GM19238 (cell line): ENCODE measurements around the gene MVP.
A peak's percentile ranks its signal among the peaks of the same experiment; 100 is the strongest.
"Not testable (repeated sequence)": the region's sequence is repeated elsewhere in the genome, so short reads cannot be mapped to it uniquely, and the experiment has no call there.

Source experiments
- DNase-seq: peaks from one replicate; pipeline ENCODE4 v3.0.0; 2011; ENCODE audit warnings: low spot score; ENCODE audit not compliant: insufficient read length

MVP gene

DNA sequence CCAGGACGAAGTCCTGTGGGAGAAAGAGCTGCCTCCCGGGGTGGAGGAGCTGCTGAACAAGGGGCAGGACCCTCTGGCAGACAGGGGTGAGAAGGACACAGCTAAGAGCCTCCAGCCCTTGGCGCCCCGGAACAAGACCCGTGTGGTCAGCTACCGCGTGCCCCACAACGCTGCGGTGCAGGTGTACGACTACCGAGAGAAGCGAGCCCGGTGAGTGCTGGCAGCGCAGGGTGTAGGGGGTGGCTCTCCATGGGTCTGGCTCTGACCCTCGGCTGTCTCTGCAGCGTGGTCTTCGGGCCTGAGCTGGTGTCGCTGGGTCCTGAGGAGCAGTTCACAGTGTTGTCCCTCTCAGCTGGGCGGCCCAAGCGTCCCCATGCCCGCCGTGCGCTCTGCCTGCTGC lies 21.4 kb downstream of the MVP start:
- DNase-seq: no peak

DNA sequence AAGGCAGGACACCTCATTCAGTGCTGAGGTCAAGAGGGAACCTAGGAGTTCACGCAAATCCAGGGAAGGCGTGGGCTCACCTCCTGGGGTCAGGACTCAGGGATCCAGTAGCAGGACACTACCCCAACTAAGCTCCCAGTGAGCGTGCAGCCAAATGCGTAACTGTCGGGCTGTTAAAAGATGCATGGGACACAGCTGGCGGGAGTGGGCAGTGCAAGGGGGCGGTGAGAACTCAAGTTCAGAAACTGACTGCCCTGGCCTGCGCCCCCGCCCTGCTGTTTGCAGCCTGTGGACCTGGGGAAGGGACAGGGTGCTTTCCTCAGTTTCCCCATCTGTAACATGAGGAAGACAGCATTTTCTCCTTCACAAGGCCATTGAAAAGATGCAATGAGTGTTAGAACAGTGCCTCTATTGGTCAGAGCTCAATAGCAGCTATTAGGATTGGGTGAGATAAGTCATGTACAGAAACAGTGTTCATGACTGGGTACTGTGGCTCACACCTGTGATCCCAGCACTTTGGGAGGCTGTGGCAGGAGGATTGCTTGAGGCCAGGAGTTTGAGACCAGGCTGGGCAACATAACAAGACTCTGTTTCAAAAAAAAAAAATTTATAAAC lies 22.6 kb downstream of the MVP start:
- no peak for DNase-seq

DNA sequence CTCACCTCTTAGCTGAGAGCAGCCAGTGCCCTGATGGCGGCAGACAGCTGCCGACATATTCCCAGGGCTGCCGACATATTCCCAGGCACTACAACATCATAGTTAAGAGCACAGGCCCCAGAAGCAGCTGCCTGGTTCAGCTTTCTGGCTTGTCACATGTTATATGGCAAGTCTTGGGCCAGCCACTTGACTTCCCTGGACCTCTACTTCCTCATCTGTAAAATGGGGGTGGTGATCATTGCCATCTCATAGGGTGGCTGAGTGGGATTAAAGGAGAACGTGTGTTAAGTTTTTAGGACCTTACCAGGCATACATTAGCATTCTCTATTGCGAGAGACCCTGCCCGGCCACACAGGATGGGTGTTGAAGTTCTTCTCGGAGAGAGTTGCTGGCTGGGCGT lies 23.7 kb downstream of the MVP start:
- DNase-seq: no peak

DNA sequence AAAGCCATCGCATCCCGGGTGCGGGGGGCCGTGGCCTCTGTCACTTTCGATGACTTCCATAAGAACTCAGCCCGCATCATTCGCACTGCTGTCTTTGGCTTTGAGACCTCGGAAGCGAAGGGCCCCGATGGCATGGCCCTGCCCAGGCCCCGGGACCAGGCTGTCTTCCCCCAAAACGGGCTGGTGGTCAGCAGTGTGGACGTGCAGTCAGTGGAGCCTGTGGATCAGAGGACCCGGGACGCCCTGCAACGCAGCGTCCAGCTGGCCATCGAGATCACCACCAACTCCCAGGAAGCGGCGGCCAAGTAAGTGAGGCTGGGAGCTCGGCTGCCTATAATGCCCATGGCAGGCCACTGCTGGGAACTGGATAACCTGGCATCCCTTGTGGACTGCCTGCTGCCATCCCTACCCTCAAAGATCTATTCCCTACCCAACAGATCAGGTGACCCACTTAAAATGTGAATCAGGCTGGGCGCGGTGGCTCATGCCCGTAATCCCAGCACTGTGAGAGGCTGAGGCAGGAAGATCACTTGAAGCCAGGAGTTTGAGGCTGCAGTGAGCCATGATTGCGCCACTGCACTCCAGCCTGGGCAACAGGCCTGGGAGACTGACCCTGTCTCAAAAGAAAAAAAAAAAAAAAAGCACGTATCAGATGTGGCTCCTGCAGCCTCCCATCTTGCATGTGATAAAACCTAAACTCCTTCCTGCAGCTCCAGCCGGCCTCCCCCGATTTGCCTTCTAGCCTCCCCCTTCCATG lies 24.5 kb downstream of the MVP start:
- no peak for DNase-seq

DNA sequence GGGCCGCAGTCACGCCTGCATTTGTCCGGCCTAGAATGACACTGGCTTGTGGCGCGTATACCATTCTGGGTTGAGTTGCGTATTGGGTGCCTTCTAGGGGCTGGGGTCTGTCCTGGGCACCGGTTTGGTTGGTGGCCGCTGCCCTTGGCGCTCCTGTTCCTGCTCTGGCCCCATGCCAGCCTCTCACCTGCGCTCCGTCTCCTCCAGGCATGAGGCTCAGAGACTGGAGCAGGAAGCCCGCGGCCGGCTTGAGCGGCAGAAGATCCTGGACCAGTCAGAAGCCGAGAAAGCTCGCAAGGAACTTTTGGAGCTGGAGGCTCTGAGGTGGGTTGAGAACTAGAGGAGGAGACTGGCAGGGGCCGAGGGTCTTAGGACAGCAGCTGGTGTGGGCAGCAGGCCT lies 25.4 kb downstream of the MVP start:
- DNase-seq: no peak

DNA sequence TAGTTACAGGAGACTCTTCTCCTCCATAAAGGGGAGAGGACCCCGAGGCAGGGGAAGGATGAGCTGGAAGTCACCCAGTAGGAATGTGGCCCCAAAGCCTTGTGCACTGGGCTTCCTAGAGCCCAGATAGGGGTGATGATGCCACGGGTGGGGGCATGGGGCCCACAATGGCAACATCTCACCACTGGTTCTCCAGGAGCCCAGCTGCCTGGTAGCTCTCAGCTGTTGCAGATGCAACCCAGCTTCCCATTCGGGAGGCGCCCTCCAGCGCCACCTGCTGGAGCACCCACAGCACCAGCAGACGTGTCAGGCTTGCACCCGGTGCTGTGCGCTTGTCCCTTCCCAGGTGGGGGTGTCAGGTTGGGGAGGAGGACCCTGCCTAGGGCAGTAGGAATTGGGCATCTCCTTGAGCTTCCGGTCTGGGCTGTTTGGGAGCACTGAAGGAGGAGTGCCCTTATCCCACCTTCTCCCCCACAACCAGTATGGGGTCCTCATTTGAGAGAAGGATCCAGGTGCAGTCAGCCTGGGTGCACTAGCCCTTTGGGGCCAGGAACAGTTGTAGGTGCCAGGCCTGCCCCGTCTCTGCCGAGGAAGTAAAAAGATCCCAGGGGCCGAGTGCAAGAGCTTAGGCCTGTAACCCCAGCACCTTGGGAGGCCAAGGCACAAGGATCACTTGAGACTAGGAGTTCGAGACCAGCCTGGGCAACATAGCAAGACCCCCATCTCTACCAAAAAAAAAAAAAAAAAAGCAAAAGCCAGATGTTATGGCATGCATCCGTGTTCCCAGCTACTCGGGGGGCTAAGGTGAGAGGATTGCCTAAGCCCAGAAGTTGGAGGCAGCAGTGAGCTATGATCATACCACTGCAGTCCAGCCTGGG lies 28.4 kb downstream of the MVP start:
- DNase-seq: peak; percentile 77

DNA sequence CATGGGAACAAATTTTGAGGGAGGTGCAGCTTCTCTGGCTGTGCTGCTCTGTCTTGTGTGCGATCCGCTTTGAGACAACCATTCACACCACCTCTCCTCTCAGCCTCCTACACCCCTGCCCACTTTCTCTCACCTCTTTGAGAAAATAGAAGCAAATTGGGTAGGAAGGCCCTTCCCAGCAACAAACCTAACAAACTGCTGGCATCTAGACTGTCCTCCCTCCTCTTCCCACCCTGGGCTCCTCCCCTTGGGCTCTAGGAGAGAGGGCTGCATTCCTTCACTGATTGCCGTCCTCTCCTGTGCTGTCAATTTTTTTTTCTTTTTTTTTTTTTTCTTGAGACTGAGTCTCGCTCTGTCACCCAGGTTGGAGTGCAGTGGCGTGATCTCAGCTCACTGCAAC lies 29.2 kb downstream of the MVP start:
- DNase-seq: no peak

DNA sequence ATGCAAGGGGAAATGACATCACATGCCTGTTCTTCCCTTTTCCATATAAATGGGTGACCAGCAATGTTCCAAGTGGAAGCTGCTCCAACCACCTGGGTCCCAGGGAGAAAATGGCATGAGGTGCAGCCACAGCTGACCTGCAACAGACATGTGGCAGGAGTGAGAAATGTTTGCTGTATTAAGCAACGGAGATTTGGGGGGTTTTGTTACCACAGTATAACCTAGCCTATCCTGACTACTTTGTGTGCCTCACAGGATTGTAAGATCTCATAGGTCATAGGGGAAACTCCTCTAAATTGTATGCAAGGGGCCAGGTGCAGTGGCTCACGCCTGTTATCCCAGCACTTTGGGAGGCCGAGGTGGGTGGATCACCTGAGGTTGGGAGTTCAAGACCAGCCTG lies 30.7 kb downstream of the MVP start:
- DNase-seq: no peak

DNA sequence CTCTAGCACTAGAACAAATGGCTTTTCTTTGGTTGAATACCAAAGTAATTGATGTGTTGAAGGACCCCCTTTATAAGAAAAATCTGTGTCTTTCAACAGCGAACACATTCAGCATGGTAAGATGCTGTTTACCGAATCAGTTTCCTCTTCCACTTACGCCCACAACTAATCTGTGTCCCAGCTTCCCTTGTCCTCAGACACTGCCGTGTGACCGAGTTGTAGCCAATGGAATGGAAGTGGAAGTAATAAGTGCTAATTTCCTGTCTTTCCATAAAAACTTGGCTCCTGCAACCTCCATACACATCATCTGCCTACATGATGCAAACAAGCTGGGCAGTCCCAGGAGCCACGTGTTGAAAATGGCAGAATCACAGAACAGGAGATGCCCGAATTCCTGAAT lies 32.4 kb downstream of the MVP start:
- no peak for DNase-seq

DNA sequence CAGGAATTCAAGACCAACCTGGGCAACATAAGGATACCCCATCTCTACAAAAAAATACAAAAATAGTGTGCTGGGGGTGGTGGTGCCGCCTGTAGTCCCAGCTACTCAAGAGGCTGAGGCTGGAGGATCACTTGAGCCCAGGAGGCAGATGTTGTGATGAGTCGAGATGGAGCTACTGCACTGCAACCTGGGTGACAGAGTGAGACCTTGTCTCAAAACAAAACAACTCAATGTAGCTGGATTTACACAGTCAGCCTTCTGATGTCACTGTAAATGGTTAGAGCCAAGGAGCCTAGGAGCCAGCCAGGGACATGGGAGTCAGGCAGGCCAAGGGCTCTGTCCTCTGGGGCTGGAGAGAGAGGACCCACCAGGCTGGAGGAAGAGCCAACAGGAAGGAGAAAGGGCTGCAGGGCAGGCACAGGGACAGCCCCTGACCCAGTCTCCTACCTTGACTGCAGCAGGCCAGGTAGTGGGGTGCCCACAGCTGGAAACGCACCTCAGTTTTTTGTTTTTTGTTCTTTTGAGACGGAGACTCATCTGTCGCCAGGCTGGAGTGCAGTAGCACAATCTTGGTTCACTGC lies 34.3 kb downstream of the MVP start:
- no peak for DNase-seq

DNA sequence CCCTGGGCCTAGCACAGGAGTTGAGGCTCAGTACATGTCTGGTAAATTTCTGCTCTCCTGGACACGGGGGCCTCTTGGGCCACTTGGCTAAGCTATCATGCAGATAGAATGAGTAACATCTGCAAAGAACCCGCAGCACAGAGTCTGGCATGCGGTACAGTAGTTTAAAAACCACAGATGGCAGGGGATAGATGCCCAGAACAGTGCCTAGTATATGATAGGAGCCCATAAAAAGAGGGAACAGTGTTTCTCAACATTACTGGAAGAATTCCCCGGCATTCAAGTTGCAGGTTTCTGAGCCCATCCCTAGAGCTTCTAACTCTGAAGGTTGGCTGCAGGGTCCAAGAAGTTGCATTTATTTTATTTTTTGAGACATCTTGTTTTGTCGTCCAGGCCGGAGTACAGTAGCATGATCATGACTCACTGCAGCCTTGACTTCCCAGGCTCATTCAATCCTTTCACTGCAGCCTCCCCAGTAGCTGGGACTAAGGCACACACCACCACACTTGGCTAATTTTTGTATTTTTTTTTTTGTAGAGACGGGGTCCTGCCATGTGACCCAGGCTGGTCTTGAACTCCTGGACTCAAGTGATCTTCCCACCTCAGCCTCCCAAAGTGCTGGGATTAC lies 37.0 kb downstream of the MVP start:
- no peak for DNase-seq

DNA sequence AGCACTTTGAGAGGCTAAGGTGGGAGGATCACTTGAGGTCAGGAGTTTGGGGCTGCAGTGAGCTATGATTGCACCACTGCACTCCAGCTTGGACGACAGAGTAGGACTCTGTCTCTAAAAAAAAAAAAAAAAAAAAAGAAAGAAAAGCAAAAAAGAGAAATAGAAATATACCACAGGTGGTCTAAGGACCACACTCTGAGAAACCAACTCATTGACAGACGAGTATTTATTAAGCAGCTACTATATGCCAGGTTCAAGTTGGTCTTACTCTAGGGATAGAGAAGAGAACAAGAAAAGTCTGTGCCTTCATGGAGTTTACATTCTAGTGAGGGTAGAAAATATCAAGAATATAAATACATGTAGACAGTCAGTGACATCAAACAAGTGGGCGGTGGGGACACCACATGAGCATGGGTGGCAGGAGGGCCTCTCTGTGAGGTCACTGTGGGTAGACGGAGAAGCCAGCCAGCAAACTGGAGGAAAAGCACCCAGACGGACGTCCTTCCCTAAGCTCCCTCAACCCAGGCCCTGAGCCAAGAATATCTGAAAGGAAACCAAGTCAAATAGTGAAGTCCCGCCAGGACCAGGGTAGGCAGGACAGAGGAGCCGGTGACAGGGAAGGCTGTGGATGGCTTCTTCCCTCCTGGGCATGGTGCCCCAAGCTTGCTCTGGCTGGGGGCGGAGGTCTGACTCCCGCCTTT lies 38.0 kb downstream of the MVP start:
- no peak for DNase-seq

DNA sequence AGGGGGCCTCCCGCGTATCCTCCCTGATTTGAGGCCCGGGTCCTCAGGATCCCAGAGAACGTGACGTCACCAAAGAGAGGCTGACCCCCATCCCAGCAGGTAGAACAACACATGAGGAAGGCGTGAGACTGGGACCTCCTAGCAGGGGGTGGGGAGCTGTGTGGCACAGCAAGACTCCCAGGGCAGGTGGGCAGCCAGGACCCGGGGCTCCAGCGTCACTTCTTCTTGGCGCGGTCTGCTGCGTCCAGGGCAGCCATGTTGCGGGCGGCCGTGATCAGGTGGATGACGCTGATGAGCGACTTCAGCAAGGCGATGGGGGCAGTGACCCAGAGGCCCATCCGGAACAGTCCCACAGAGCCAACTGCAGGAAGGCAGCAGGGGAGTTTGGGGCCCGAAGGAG lies 38.7 kb downstream of the MVP start:
- DNase-seq: no peak

DNA sequence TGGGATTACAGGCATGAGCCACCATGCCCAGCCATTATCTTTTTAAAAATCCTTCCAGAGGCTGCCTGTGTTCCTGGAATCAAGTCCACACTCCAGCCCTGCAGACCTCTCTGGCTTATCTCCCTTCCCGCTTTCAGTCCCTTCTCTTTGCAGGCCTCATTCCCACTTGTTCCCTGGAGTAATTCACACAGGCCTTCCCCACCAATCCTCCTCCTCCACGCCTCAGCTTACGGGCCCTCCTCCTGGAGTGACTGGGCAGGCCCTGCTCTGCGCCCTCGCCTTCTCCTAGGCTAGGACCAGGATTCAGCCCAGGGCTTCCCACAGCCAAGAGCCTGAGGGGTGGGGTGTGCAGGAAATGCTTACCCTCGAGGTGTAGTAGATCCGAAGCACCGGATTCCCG lies 40.0 kb downstream of the MVP start:
- DNase-seq: no peak

DNA sequence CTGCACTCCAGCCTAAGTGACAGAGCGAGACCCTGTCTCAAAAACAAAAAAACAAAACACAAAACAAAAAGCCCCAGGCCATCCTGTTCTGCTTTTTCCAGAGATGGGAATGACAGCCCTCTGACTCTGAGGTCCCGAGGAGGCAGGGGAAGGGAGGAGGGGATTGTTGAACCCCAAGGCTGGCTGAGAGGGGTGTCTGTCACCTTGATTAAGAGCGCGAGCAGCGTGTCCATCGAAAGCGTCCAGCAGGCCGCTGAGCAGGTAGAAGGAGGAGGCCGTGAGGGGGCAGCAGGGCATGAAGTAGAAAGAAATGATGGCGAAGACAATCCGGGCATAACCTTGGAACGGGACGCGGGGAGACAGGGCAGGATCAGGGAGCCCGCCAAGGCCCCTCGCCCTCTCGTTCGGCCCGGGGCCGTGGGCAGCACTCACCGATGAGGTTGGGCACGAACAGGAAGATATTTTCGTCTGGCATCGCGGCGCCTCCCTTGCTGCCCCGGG lies 42.2 kb downstream of the MVP start:
- DNase-seq: no peak

DNA sequence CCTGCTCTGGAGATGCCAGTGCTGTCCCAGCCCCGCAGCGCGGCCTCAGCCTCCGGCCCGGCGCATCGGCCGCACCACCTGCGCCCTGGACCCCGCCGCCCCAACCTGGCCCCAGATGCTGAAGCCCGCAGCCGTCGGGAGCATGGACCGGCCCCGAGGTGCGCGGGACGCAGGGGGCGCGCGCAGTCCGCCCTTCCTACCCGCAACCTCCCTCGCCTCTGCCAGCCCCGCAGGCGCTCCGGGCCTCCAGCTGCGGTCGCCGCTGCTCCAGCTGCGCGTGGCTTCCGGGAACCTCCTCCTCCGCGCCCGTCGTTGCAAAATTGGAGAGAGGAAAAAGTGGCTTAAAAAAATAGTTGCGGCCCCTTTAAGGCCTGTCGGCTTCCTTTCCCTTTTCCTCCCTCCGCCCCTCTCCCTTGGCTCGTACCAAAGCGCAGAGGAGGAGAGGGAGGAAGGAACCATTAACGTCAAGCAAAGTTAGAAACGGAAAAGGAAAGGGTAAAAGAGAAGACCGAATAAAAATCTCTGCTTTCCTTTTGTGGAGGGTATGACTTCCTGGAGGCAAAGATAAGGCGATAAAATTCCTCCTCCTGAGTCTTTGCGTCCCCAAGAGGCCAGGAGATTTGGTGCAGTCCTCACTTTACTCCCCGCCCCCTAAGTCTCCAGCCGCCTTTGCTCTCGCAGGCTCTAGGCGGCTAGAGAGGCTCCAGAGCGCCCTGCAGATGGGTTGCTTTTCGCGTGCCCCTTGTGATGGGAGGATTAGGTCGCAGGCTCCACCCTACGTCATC lies 42.8 kb downstream of the MVP start, which contains the start of gene CDIPT:
CDIPT (minus strand) TSS at position 343 of the 785 bp plus-strand sequence. CDS start 369 bp downstream, outside the sequence.
- DNase-seq: peak; percentile 91

DNA sequence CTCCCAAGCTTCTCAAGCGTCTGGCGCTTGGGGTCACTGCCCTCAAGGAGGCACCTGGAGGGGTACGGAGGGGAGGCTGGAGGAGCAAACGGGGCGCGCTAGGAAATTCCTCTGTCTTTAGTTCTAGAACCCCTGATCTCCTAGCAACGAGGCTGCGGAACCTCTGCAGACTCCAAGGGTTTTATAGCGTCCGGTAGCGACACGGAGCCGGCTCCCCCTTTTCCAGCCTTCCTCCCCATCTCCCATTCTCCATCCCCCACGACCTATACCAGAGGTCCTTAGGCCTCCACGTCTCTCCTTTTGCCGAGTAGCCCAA lies 43.4 kb downstream of the MVP start:
- DNase-seq: no peak

DNA sequence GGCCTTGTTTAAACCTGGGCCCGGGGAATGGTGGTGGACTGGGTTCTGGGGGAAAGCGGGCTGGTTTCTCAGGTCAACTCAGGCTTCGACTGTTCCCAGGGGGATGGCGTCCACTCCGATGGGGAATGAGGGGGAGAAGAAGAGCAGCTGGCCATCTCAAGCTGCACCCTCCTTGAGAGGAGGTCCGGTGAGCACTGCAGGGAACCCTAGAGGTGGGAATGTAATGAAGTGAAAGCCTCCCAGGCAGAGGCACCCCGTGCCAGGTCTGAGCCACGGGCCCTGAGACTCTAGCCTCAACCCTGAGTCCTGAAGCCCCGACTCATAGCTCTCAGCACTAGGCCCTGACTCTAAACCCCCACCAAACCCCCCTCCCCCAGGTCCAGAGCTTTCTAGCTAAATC lies 43.9 kb downstream of the MVP start:
- no peak for DNase-seq

DNA sequence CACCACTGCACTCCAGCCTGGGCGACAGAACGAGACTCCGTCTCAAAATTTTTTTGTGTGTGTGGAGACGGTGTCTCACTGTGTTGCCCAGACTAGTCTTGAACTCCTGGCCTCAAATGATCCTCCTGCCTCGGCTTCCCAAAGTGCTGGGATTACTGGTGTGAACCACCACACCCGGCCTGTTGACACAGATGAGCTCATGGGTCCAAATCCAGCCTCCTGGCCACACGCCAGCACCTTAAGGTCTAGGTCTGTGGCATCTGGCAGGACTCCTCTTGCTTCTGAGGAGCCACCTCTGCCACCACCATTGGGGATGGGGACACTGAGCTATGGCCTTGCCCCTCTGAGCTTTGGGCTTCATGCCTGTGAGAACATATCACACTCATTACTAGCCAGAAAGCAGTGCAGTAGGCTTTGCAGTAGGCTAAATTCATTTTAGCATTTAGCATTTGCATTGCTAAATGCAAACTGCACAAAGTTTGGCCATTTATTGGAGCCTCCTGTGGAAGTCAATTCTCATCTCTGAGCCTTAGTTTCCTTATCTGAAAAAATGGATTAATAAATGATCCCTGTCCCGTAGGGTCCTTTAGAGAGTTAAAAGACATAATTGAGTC lies 48.2 kb downstream of the MVP start:
- DNase-seq: no peak

DNA sequence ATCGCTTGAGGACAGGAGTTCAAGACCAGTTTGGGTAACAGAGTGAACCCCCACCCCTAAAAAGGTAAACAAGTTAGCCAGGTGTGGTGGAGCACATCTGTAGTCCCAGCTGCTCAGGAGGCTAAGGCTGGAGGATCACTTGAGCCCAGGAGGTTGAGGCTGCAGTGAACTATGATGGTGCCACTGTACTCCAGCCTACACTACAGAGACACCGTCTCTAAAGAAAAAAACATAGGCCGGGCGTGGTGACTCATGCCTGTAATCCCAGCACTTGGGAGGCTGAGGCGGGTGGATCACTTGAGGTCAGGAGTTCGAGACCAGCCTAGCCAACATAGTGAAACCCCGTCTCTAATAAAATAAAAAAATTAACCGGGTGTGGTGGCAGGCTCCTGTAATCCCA lies 48.8 kb downstream of the MVP start:
- DNase-seq: not testable (repeated sequence)
